Stimulated activated CD4-positive, alpha-beta T cell treated with anti-CD3 and anti-CD28 coated beads, Interleukin-15, amount 100 ng/mL, for 48 hours (primary cell): Measurements from ENCODE around the gene GRAMD2B.
"Not testable (repeated sequence)": the region's sequence is repeated elsewhere in the genome, so short reads cannot be mapped to it uniquely, and the experiment has no call there.

Experiments
- DNase-seq, 2 donors: peaks; one replicate each; pipeline ENCODE4 v3.0.0-alpha.2; 2020; ENCODE audit warnings: low read depth in 2 of 2

Gene GRAMD2B

GRCh38 chr5:126422994-126423788 lies at the start of gene GRAMD2B:
Gene GRAMD2B (plus strand): TSS chr5:126423409. CDS start chr5:126423607, 198 bp downstream.
- peak; percentile 41 to 48 for DNase-seq

GRCh38 chr5:126374109-126374416 lies 49.1 kb upstream of the GRAMD2B start:
- DNase-seq: no peak

GRCh38 chr5:126376443-126376842 lies 46.8 kb upstream of the GRAMD2B start:
- no peak for DNase-seq

- DNase-seq: no peak
Observed at GRCh38 chr5:126377424-126377823, 45.8 kb upstream of the GRAMD2B start.

- DNase-seq: not testable (repeated sequence)
Observed at GRCh38 chr5:126380316-126380715, 42.9 kb upstream of the GRAMD2B start.

GRCh38 chr5:126383246-126383645 lies 40.0 kb upstream of the GRAMD2B start:
- no peak for DNase-seq

- no peak for DNase-seq
Observed at GRCh38 chr5:126383776-126384175, 39.4 kb upstream of the GRAMD2B start.

- DNase-seq: no peak
Observed at GRCh38 chr5:126384985-126385384, 38.2 kb upstream of the GRAMD2B start.

GRCh38 chr5:126385524-126386502 lies 37.4 kb upstream of the GRAMD2B start:
- no peak for DNase-seq

- no peak for DNase-seq
Observed at GRCh38 chr5:126389179-126389578, 34.0 kb upstream of the GRAMD2B start.

GRCh38 chr5:126390051-126390450 lies 33.2 kb upstream of the GRAMD2B start:
- DNase-seq: no peak

GRCh38 chr5:126391386-126391785 lies 31.8 kb upstream of the GRAMD2B start:
- no peak for DNase-seq

GRCh38 chr5:126394211-126394788 lies 28.9 kb upstream of the GRAMD2B start:
- DNase-seq: no peak

GRCh38 chr5:126395198-126395597 lies 28.0 kb upstream of the GRAMD2B start:
- no peak for DNase-seq

GRCh38 chr5:126395605-126396004 lies 27.6 kb upstream of the GRAMD2B start:
- no peak for DNase-seq

GRCh38 chr5:126396721-126397120 lies 26.5 kb upstream of the GRAMD2B start:
- not testable (repeated sequence) for DNase-seq

GRCh38 chr5:126398791-126399190 lies 24.4 kb upstream of the GRAMD2B start:
- no peak for DNase-seq

- DNase-seq: no peak
Observed at GRCh38 chr5:126400621-126401251, 22.5 kb upstream of the GRAMD2B start.

GRCh38 chr5:126402621-126403555 lies 20.3 kb upstream of the GRAMD2B start:
- no peak for DNase-seq

GRCh38 chr5:126403876-126404275 lies 19.3 kb upstream of the GRAMD2B start:
- DNase-seq: no peak

- DNase-seq: no peak
Observed at GRCh38 chr5:126410623-126411022, 12.6 kb upstream of the GRAMD2B start.
